HEK293T (cell line): ENCODE measurements around the gene CFH.

Experiments used
- BHLHE40 ChIP-seq: fragments of 450-650 bp; IDR thresholded peaks from 2 replicates; pipeline ENCODE4 v1.6.1; 2016; ENCODE audit warnings: mild to moderate bottlenecking, moderate library complexity, borderline replicate concordance
- CTBP1 ChIP-seq: fragments of 450-650 bp; IDR thresholded peaks from 2 replicates; pipeline ENCODE4 v1.6.1; 2016; ENCODE audit warnings: borderline replicate concordance
- ELF4 ChIP-seq: fragments of 450-650 bp; IDR thresholded peaks from 2 replicates; pipeline ENCODE4 v1.6.1; 2017; ENCODE audit warnings: antibody characterized with exemption
- FOXA1 ChIP-seq: fragments of 450-650 bp; IDR thresholded peaks from 2 replicates; pipeline ENCODE4 v1.6.1; 2016; ENCODE audit warnings: mild to moderate bottlenecking
- FOXM1 ChIP-seq: fragments of 450-650 bp; IDR thresholded peaks from 2 replicates; pipeline ENCODE4 v1.6.1; 2017; ENCODE audit warnings: mild to moderate bottlenecking, borderline replicate concordance
- HDGF ChIP-seq: fragments of 450-650 bp; IDR thresholded peaks from 2 replicates; pipeline ENCODE4 v1.6.1; 2017; ENCODE audit warnings: antibody characterized with exemption, borderline replicate concordance
- NFRKB ChIP-seq: fragments of 450-650 bp; IDR thresholded peaks from 2 replicates; pipeline ENCODE4 v1.6.1; 2016; ENCODE audit warnings: mild to moderate bottlenecking, moderate library complexity
- SP1 ChIP-seq: fragments of 450-650 bp; IDR thresholded peaks from 2 replicates; pipeline ENCODE4 v1.6.1; 2017
- SUZ12 ChIP-seq: fragments of 450-650 bp; IDR thresholded peaks from 2 replicates; pipeline ENCODE4 v1.6.1; 2016; ENCODE audit warnings: mild to moderate bottlenecking
- TARDBP ChIP-seq: fragments of 450-650 bp; IDR thresholded peaks from 2 replicates; pipeline ENCODE4 v1.6.1; 2016
- TF ChIP-seq, protein P1 (sequence below): fragments of 450-650 bp; IDR thresholded peaks from 2 replicates; pipeline ENCODE4 v1.6.1; 2016

DNA sequence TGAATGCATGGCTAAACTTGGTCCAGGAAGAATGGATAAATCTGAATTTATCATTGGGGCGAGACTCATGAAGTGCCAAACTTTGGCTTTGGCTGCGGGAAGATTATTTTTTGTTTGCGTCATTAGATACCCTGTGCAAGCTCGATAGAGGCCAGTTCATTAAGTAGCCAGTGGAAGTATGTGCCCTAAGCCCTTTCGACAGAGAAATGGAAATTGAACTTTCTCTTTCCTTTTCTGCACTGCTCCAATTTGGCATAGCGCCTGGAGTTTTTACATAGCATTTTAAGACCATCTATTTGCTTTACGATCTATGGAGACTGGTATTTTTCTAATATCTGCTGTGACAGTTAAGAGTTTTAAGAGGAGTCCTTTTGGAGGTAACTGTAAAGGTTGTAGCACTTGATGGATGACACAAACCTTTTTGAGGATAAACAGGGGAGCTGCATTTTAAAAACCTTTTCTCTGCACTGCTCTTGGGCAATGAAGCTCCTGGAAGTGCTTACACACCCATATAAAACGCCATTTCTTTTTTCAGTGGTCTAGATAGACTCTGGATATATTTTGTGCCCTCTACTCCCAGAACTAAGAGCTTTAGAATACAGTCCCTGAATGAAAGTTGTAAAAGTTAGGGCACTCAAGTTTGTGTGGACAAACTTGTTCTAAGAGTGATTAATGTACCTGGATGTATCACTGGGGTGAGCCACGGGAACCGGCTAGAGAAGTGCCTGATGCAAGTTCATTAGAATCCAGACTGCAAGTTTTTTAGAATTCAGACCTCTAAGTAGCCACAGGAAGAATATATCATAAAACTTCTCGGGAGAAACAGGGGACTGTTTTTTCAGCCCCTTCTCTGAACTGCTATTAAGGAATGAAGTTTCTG is 81.5 kb downstream of the CFH start:
- TF ChIP-seq FOXM1 (no peak), SUZ12 (no peak), ELF4 (no peak), FOXA1 (no peak), SP1 (no peak), NFRKB (no peak), CTBP1 (no peak), HDGF (no peak), BHLHE40 (no peak), TARDBP (no peak)
- TF ChIP-seq, protein P1, sequence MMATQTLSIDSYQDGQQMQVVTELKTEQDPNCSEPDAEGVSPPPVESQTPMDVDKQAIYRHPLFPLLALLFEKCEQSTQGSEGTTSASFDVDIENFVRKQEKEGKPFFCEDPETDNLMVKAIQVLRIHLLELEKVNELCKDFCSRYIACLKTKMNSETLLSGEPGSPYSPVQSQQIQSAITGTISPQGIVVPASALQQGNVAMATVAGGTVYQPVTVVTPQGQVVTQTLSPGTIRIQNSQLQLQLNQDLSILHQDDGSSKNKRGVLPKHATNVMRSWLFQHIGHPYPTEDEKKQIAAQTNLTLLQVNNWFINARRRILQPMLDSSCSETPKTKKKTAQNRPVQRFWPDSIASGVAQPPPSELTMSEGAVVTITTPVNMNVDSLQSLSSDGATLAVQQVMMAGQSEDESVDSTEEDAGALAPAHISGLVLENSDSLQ, result no peak
